Neural progenitor cell (in vitro differentiated cells): Measurements from ENCODE around the gene EIF4A3. TPM values are rescaled to one million over a fixed set of nuclear protein-coding genes. Genes with fewer than 3 reads are reported as not detected.

Source experiments
- DNase-seq: peaks from one replicate; pipeline ENCODE4 v3.0.0-alpha.2; 2016; ENCODE audit warnings: low spot score
- H2AFZ ChIP-seq: fragments of 200-600 bp; sonication (generic); replicated peaks from 2 replicates; pipeline ENCODE4 v1.6.1; 2016; ENCODE audit warnings: antibody characterized with exemption
- H3F3A ChIP-seq: fragments of 200-600 bp; sonication (generic); 2 replicates; pipeline ENCODE4 v1.6.1; 2016; ENCODE audit warnings: antibody characterized with exemption, low read depth
- H3K27ac ChIP-seq: fragments of 200-600 bp; sonication (generic); 2 replicates; pipeline ENCODE4 v1.5.1; 2016; ENCODE audit warnings: mild to moderate bottlenecking
- H3K27me3 ChIP-seq: fragments of 200-600 bp; sonication (generic); 2 replicates; pipeline ENCODE4 v1.6.1; 2016; ENCODE audit warnings: mild to moderate bottlenecking, moderate library complexity
- H3K36me3 ChIP-seq: fragments of 200-600 bp; sonication (generic); 2 replicates; pipeline ENCODE4 v1.5.1; 2016
- H3K4me1 ChIP-seq: fragments of 200-600 bp; sonication (generic); 2 replicates; pipeline ENCODE4 v1.6.1; 2016; ENCODE audit warnings: mixed run types
- H3K4me2 ChIP-seq: fragments of 200-600 bp; sonication (generic); 2 replicates; pipeline ENCODE4 v1.6.1; 2016
- H3K4me3 ChIP-seq: fragments of 200-600 bp; sonication (generic); 2 replicates; pipeline ENCODE4 v1.5.1; 2016
- H3K79me2 ChIP-seq: fragments of 200-600 bp; sonication (generic); 2 replicates; pipeline ENCODE4 v1.6.1; 2016; ENCODE audit warnings: low read depth
- H3K9ac ChIP-seq: fragments of 200-600 bp; sonication (generic); 2 replicates; pipeline ENCODE4 v1.6.1; 2016
- H3K9me3 ChIP-seq: fragments of 200-600 bp; sonication (generic); 2 replicates; pipeline ENCODE4 v1.5.1; 2016; ENCODE audit warnings: low read depth
- H4K20me1 ChIP-seq: fragments of 200-600 bp; sonication (generic); 2 replicates; pipeline ENCODE4 v1.6.1; 2016; ENCODE audit warnings: low read depth
- H3K27ac Mint-ChIP-seq: 3 replicates; pipeline ENCODE4 v1.8.0; 2021; ENCODE audit warnings: mixed read lengths
- H3K27me3 Mint-ChIP-seq: 2 replicates; pipeline ENCODE4 v1.8.0; 2022; ENCODE audit warnings: low read depth, mild to moderate bottlenecking, inconsistent platforms, moderate library complexity, mixed read lengths; ENCODE audit not compliant: insufficient read depth
- H3K36me3 Mint-ChIP-seq: 3 replicates; pipeline ENCODE4 v1.8.0; 2021; ENCODE audit warnings: mixed read lengths
- H3K4me1 Mint-ChIP-seq: 3 replicates; pipeline ENCODE4 v1.8.0; 2021; ENCODE audit warnings: mixed read lengths
- H3K4me3 Mint-ChIP-seq: 3 replicates; pipeline ENCODE4 v1.8.0; 2021; ENCODE audit warnings: mild to moderate bottlenecking, moderate library complexity, mixed read lengths
- H3K9me3 Mint-ChIP-seq: 3 replicates; pipeline ENCODE4 v1.8.0; 2020; ENCODE audit warnings: mixed read lengths
- EZH2 ChIP-seq: fragments of 200-600 bp; sonication (generic); IDR thresholded peaks from 2 replicates; pipeline ENCODE4 v1.6.1; 2017; ENCODE audit warnings: antibody characterized with exemption, mild to moderate bottlenecking, moderate library complexity
- EZH2phosphoT487 ChIP-seq: fragments of 200-600 bp; sonication (generic); IDR thresholded peaks from 2 replicates; pipeline ENCODE4 v1.6.1; 2017; ENCODE audit warnings: antibody characterized with exemption
- total RNA-seq: library from RNA; depleted of rRNA; stranded (reverse); fragments of >200 nt; gene quantifications from 2 replicates; pipeline ENCODE4 v1.2.3, GENCODE V29; 2015; ENCODE audit warnings: low replicate concordance
- TF ChIP-seq, protein P1 (sequence below): fragments of 200-600 bp; sonication (generic); IDR thresholded peaks from 2 replicates; pipeline ENCODE4 v1.5.1; 2017; ENCODE audit warnings: antibody characterized with exemption, mild to moderate bottlenecking

EIF4A3 gene
- total RNA-seq, 1 donor from 2014 or later: 102 TPM

DNA sequence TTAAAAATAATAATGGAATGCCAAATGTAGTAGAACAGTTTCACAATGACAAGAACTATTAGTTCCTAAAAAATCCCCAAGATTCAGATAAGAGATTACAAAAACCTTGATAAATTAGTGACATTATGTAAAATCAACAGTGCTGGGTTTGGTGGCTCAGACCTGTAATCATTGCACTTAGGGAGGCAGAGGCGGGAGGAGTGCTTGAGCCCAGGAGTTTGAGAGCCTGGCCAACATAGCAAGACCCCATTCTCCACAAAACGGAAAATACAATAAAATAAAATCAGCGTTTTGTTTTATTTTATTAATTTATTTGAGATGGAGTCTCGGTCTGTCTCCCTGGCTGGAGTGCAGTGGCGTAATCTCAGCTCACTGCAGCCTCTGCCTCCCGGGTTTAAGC is 27.0 kb upstream of the EIF4A3 start:
- Histone ChIP-seq H3K36me3 (no peaks in the 10 kb centered on the region), H3K9me3 (no peaks in the 10 kb centered on the region), H3K27me3 (no peaks in the 10 kb centered on the region), H3K9ac (no peak overlapping the region), H3K27ac (no peak overlapping the region), H3K4me1 (no peaks in the 10 kb centered on the region), H3K79me2 (no peaks in the 10 kb centered on the region), H3F3A (no peaks in the 10 kb centered on the region), H3K4me3 (no peak overlapping the region), H4K20me1 (no peaks in the 10 kb centered on the region), H2AFZ (no peak overlapping the region), H3K4me2 (no peak overlapping the region)
- no peak overlapping the region for H3K27ac Mint-ChIP-seq
- no peaks in the 10 kb centered on the region for H3K9me3 Mint-ChIP-seq
- peaks cover 7% of the 10 kb centered on the region for H3K4me1 Mint-ChIP-seq
- no peak for DNase-seq
- H3K4me3 Mint-ChIP-seq: no peak overlapping the region
- peaks cover 7% of the 10 kb centered on the region for H3K27me3 Mint-ChIP-seq
- TF ChIP-seq EZH2phosphoT487 (no peak), EZH2 (no peak)
- TF ChIP-seq, protein P1, sequence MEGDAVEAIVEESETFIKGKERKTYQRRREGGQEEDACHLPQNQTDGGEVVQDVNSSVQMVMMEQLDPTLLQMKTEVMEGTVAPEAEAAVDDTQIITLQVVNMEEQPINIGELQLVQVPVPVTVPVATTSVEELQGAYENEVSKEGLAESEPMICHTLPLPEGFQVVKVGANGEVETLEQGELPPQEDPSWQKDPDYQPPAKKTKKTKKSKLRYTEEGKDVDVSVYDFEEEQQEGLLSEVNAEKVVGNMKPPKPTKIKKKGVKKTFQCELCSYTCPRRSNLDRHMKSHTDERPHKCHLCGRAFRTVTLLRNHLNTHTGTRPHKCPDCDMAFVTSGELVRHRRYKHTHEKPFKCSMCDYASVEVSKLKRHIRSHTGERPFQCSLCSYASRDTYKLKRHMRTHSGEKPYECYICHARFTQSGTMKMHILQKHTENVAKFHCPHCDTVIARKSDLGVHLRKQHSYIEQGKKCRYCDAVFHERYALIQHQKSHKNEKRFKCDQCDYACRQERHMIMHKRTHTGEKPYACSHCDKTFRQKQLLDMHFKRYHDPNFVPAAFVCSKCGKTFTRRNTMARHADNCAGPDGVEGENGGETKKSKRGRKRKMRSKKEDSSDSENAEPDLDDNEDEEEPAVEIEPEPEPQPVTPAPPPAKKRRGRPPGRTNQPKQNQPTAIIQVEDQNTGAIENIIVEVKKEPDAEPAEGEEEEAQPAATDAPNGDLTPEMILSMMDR: no peak
- no peaks in the 10 kb centered on the region for H3K36me3 Mint-ChIP-seq

DNA sequence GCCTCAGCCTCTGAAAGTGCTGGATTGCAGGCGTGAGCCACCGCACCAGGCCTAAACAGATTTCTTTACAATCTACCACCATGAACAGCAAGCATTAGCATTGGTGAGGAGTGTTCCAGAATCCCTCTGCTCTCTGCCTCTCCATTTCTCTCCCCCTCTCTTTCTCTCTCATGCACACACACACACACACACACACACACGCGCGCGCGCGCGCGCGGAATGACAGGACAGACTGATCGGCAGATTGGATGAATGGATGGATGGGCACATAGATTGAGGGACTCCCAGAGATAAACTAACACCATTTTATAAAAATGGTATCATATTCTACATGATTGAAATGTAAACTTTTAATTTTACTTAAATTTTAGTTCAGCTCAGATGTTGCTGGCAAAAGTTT is 26.2 kb upstream of the EIF4A3 start:
- peaks cover 8% of the 10 kb centered on the region for H3K27me3 Mint-ChIP-seq
- H3K9me3 Mint-ChIP-seq: no peaks in the 10 kb centered on the region

DNA sequence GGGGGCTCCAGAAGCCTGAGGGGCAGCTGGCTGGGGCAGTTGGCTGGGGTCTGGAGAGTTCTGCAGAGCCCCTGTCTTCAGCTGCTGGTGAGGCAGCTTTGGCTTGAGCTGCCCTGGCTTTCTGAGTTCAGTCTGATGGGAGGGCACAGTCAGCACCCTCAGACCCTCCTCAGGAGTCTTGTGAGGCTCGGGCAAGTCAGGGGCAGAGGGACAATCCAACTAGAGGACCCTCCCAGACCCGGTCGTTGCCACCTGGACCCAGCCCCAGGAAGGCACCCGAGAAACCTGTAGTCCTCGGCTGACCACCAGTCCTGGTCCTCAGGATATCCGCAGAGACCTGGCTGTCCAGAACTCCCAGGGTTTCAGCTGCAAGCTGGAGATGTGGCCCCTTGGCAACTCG is 24.8 kb upstream of the EIF4A3 start:
- Histone ChIP-seq H3K4me1 (no peaks in the 10 kb centered on the region), H2AFZ (no peak overlapping the region), H3K4me2 (no peak overlapping the region), H3K27ac (no peak overlapping the region), H3K9me3 (no peaks in the 10 kb centered on the region), H3K79me2 (no peaks in the 10 kb centered on the region), H4K20me1 (no peaks in the 10 kb centered on the region), H3F3A (no peaks in the 10 kb centered on the region), H3K27me3 (no peaks in the 10 kb centered on the region), H3K36me3 (no peaks in the 10 kb centered on the region), H3K9ac (no peak overlapping the region), H3K4me3 (no peak overlapping the region)
- no peak for DNase-seq
- H3K36me3 Mint-ChIP-seq: no peaks in the 10 kb centered on the region
- H3K9me3 Mint-ChIP-seq: no peaks in the 10 kb centered on the region
- H3K27me3 Mint-ChIP-seq: peaks cover 9% of the 10 kb centered on the region
- peaks cover 10% of the 10 kb centered on the region for H3K4me1 Mint-ChIP-seq
- TF ChIP-seq EZH2: no peak
- no peak for TF ChIP-seq EZH2phosphoT487
- TF ChIP-seq, protein P1: no peak
- H3K4me3 Mint-ChIP-seq: no peak overlapping the region
- no peak overlapping the region for H3K27ac Mint-ChIP-seq

More for the DNA sequence above, 26.2 kb upstream of the EIF4A3 start:
- H2AFZ ChIP-seq: no peak overlapping the region
- no peaks in the 10 kb centered on the region for H3K27me3 ChIP-seq
- H3K27ac ChIP-seq: no peak overlapping the region
- Mint-ChIP-seq H3K27ac (no peak overlapping the region), H3K36me3 (no peaks in the 10 kb centered on the region), H3K4me1 (peaks cover 7% of the 10 kb centered on the region), H3K4me3 (no peak overlapping the region)
- H3K4me3 ChIP-seq: no peak overlapping the region
- no peak for DNase-seq
- no peaks in the 10 kb centered on the region for H3K9me3 ChIP-seq
- TF ChIP-seq, protein P1: no peak
- no peak for TF ChIP-seq EZH2phosphoT487
- TF ChIP-seq EZH2: no peak
- H3K4me2 ChIP-seq: no peak overlapping the region
- H4K20me1 ChIP-seq: no peaks in the 10 kb centered on the region
- H3F3A ChIP-seq: no peaks in the 10 kb centered on the region
- no peaks in the 10 kb centered on the region for H3K36me3 ChIP-seq
- no peak overlapping the region for H3K9ac ChIP-seq
- no peaks in the 10 kb centered on the region for H3K79me2 ChIP-seq
- H3K4me1 ChIP-seq: no peaks in the 10 kb centered on the region
